Thoracic aorta (tissue), 2 donors: ENCODE data around the gene PIAS1. TPM values are rescaled to one million over a fixed set of nuclear protein-coding genes. Genes with fewer than 3 reads are reported as not detected.

Source experiments
- ATAC-seq: fragments of 150-250 bp; one replicate; pipeline ENCODE4 v1.8.0; 2017; ENCODE audit warnings: low read depth; ENCODE audit not compliant: insufficient number of reproducible peaks, low FRiP score
- DNase-seq: peaks from one replicate; pipeline ENCODE4 v3.0.0-alpha.2; 2020; ENCODE audit warnings: low spot score
- H3K27ac ChIP-seq, 2 donors: fragments of 200-600 bp; sonication (generic); 1 replicate in 1 of 2; 2 replicates in 1 of 2; pipeline ENCODE4 v1.5.1; 2016; ENCODE audit warnings: mild to moderate bottlenecking in 2 of 2, moderate library complexity in 2 of 2
- H3K27me3 ChIP-seq: fragments of 200-600 bp; sonication (generic); replicated peaks from 2 replicates; pipeline ENCODE4 v1.6.0; 2016; ENCODE audit warnings: mild to moderate bottlenecking; ENCODE audit not compliant: insufficient read depth
- H3K36me3 ChIP-seq: fragments of 200-600 bp; sonication (generic); one replicate; pipeline ENCODE4 v1.5.1; 2016
- H3K4me1 ChIP-seq, 2 donors: fragments of 200-600 bp; sonication (generic); 1 replicate in 1 of 2; 2 replicates in 1 of 2; pipeline versions ENCODE4 v1.5.1 to v1.6.0; 2016; ENCODE audit warnings: low read depth in 2 of 2, mild to moderate bottlenecking in 1 of 2; ENCODE audit not compliant: control insufficient read depth in 1 of 2
- H3K4me3 ChIP-seq: fragments of 200-600 bp; sonication (generic); 2 replicates; pipeline ENCODE4 v1.5.1; 2016; ENCODE audit warnings: mild to moderate bottlenecking
- H3K9me3 ChIP-seq: fragments of 200-600 bp; sonication (generic); 2 replicates; pipeline ENCODE4 v1.5.1; 2016
- total RNA-seq, 2 donors: library from RNA; depleted of rRNA; stranded (reverse); fragments of >200 nt; gene quantifications; one replicate each; pipeline versions ENCODE4 v1.1.0 to v1.2.3, GENCODE V29; 2016
- TF ChIP-seq, protein P1 (sequence below): fragments of 200-600 bp; sonication (generic); IDR thresholded peaks from one replicate; pipeline ENCODE4 v1.5.1; 2019; ENCODE audit warnings: antibody characterized with exemption

The PIAS1 gene
- total RNA-seq, 2 donors from 2014 or later, result 45.1 to 74.1 TPM

DNA sequence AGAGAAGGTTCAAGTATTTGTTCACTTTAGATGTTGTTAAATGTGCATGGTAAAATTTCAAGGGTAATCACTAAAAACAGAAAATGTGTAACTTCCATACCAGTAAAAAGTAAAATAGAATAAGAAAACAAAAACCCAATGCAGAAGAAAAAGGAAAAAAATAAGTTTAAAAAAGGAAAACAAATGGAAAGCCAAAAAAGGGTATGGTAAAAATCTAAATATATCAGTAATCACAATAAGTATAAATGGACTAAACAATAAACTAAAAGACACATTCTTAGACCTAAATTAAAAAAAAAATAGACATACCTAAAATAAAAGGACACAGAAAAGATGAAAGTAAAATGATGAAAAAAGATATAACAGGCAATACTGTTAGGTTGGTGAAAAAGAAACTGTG is 184.9 kb downstream of the PIAS1 start:
- H3K4me1 ChIP-seq, result no peaks in the 10 kb centered on the region
- DNase-seq (no peak), ATAC-seq (no peak)
- no peak overlapping the region for H3K27ac ChIP-seq
- H3K9me3 ChIP-seq, result peaks cover 8% of the 10 kb centered on the region
- TF ChIP-seq, protein P1, sequence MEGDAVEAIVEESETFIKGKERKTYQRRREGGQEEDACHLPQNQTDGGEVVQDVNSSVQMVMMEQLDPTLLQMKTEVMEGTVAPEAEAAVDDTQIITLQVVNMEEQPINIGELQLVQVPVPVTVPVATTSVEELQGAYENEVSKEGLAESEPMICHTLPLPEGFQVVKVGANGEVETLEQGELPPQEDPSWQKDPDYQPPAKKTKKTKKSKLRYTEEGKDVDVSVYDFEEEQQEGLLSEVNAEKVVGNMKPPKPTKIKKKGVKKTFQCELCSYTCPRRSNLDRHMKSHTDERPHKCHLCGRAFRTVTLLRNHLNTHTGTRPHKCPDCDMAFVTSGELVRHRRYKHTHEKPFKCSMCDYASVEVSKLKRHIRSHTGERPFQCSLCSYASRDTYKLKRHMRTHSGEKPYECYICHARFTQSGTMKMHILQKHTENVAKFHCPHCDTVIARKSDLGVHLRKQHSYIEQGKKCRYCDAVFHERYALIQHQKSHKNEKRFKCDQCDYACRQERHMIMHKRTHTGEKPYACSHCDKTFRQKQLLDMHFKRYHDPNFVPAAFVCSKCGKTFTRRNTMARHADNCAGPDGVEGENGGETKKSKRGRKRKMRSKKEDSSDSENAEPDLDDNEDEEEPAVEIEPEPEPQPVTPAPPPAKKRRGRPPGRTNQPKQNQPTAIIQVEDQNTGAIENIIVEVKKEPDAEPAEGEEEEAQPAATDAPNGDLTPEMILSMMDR, result no peak
- H3K4me3 ChIP-seq, result no peak overlapping the region
- H3K27me3 ChIP-seq, result no peaks in the 10 kb centered on the region
- no peaks in the 10 kb centered on the region for H3K36me3 ChIP-seq

DNA sequence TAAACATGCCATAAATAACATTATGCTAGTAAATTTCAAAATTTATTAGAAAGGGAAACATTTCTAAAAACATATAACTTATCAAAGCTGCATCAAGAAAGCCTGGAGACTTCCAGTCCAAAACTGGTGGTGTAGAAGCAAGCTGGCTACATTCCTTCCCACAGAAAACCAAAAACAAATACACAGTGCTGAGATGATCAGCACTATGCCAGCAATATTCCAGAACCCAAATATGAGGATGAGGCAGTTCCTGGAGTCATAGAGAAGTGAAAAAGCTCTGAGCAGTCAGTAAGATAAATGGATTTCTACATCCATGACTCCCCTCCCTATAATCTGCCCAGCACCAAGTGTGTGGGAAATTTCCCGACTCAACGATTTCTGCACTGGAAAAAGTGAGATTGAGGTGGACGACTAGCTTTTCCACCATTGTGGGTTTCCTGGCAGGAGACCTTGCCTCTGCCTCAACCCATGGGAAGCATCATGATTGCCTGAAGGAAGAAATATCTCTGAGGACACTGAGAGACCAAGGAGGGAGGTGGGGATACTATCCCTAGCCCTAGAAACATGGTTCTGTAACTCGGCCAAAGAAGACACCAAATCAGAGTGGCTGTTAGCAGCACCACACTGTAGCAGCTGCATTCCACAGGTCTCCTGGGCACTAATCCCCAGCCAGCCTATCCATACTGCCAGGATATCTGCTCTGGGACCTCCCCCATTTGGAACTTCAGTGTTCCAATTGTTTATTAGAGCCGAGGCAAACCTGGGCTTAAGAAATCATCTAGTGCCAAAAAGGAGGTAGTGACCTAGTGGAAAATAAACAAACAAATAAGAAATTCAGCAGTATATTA is 187.2 kb downstream of the PIAS1 start:
- Histone ChIP-seq H3K4me1 (no peaks in the 10 kb centered on the region), H3K36me3 (no peaks in the 10 kb centered on the region), H3K27me3 (no peaks in the 10 kb centered on the region), H3K9me3 (peaks cover 13% of the 10 kb centered on the region), H3K27ac (no peak overlapping the region), H3K4me3 (no peak overlapping the region)
- no peak for ATAC-seq
- TF ChIP-seq, protein P1, result no peak
- no peak for DNase-seq

Other genes starting within 250 kb of the PIAS1 start
- 1 to 10 TPM in 1 of 2 donors, under 1 TPM in 1; 0.78 to 3.5 TPM for gene SKOR1, start 228.8 kb upstream of the PIAS1 start, total RNA-seq
- gene RNU6-1, start 214.3 kb upstream of the PIAS1 start, total RNA-seq, result not detected
- gene CALML4, start 151.0 kb downstream of the PIAS1 start, total RNA-seq, result 1 to 10 TPM; 1.6 to 7.7 TPM
- 10 to 100 TPM; 18.5 to 22.9 TPM for gene CLN6, start 175.4 kb downstream of the PIAS1 start, total RNA-seq
- 10 to 100 TPM; 31.1 to 56.2 TPM for gene FEM1B, start 223.4 kb downstream of the PIAS1 start, total RNA-seq